Keratinocyte (primary cell): ENCODE results near the gene HELQ.

Experiments
- CTCF ChIP-seq, 3 experiments: IDR thresholded peaks in 1 of 3; conservative IDR thresholded peaks in 1 of 3; optimal IDR thresholded peaks in 1 of 3; 2 replicates in 2 of 3; 3 replicates in 1 of 3; pipeline versions ENCODE3 to v1.5.1; 2011; ENCODE audit warnings: low read length in 3 of 3, mild to moderate bottlenecking in 3 of 3, moderate library complexity in 2 of 3, control low read depth in 1 of 3, inconsistent platforms in 1 of 3; ENCODE audit not compliant: insufficient read depth in 2 of 3; ENCODE audit errors: extremely low read depth in 1 of 3
- EZH2 ChIP-seq: IDR thresholded peaks from one replicate; pipeline ENCODE4 v1.6.1; 2012; ENCODE audit warnings: inconsistent platforms, mild to moderate bottlenecking, low read length, moderate library complexity

GRCh38 chr4:83504996-83505395 lies 49.4 kb upstream of the HELQ start:
- TF ChIP-seq CTCF (optimal IDR thresholded peaks at IDR 0.05 in 1 of 3, IDR thresholded peaks at IDR 0.05 in 1 of 3, conservative IDR thresholded peaks at IDR 0.05 in 1 of 3; ENCODE audit: extremely low read depth in 1 of 3, insufficient read depth in 2 of 3, low read length in 3 of 3), result no peak
- TF ChIP-seq EZH2, result no peak
